Fibroblast of lung (primary cell): ENCODE data around the gene MRPL14. TPM values are rescaled to one million over a fixed set of nuclear protein-coding genes. Genes with fewer than 3 reads are reported as not detected.

Experiments
- DNase-seq, 2 donors: peaks; one replicate each; pipeline versions ENCODE4 v3.0.0 to v3.0.0-alpha.2; 2010; ENCODE audit warnings: low read depth in 2 of 2
- H2AFZ ChIP-seq: 2 replicates; pipeline ENCODE4 v1.5.1; 2012; ENCODE audit warnings: low read length, control low read depth, inconsistent platforms
- H3K27ac ChIP-seq: 2 replicates; pipeline ENCODE4 v1.5.1; 2011; ENCODE audit warnings: low read length, control low read depth; ENCODE audit not compliant: insufficient read depth
- H3K27me3 ChIP-seq: 2 replicates; pipeline ENCODE4 v1.5.1; 2011; ENCODE audit warnings: mild to moderate bottlenecking, low read length; ENCODE audit not compliant: control insufficient read depth, insufficient read depth
- H3K36me3 ChIP-seq: 2 replicates; pipeline ENCODE4 v1.5.1; 2011; ENCODE audit warnings: low read length; ENCODE audit not compliant: control insufficient read depth, insufficient read depth
- H3K4me1 ChIP-seq: 2 replicates; pipeline ENCODE4 v1.5.1; 2011; ENCODE audit warnings: low read length; ENCODE audit not compliant: control insufficient read depth, insufficient read depth; ENCODE audit errors: extremely low read depth
- H3K4me2 ChIP-seq: 2 replicates; pipeline ENCODE4 v1.5.1; 2011; ENCODE audit warnings: low read length, control low read depth; ENCODE audit not compliant: insufficient read depth; ENCODE audit errors: extremely low read depth
- H3K4me3 ChIP-seq, 4 experiments: fragments of 200-600 bp in 1 of 4; sonication (generic) in 1 of 4; replicated peaks in 1 of 4; 2 replicates each; pipeline ENCODE4 v1.5.1; 2011 to 2016; ENCODE audit warnings: low read length in 4 of 4, low read depth in 3 of 4, mild to moderate bottlenecking in 3 of 4, control low read depth in 2 of 4, inconsistent platforms in 1 of 4, mixed read lengths in 1 of 4; ENCODE audit not compliant: insufficient read depth in 1 of 4; ENCODE audit errors: control extremely low read depth in 1 of 4
- H3K79me2 ChIP-seq: 2 replicates; pipeline ENCODE4 v1.5.1; 2012; ENCODE audit warnings: mild to moderate bottlenecking, low read length, inconsistent platforms; ENCODE audit not compliant: control insufficient read depth, insufficient read depth
- H3K9ac ChIP-seq: 2 replicates; pipeline ENCODE4 v1.5.1; 2011; ENCODE audit warnings: mild to moderate bottlenecking, low read length, control low read depth; ENCODE audit not compliant: insufficient read depth
- H3K9me3 ChIP-seq: 2 replicates; pipeline ENCODE4 v1.5.1; 2012; ENCODE audit warnings: low read depth, low read length; ENCODE audit not compliant: control insufficient read depth, insufficient read depth
- H4K20me1 ChIP-seq: 2 replicates; pipeline ENCODE4 v1.5.1; 2011; ENCODE audit warnings: low read length; ENCODE audit not compliant: control insufficient read depth, insufficient read depth; ENCODE audit errors: extremely low read depth
- CTCF ChIP-seq, 2 donors: IDR thresholded peaks in 1 of 2; conservative IDR thresholded peaks in 1 of 2; 1 replicate in 1 of 2; 2 replicates in 1 of 2; pipeline ENCODE4 v1.5.1; 2011 to 2012; ENCODE audit warnings: low read length in 2 of 2, control low read depth in 1 of 2, inconsistent platforms in 1 of 2, low read depth in 1 of 2, mild to moderate bottlenecking in 1 of 2
- EZH2 ChIP-seq: IDR thresholded peaks from 2 replicates; pipeline ENCODE4 v1.5.1; 2012; ENCODE audit warnings: low read length, control low read depth, mild to moderate bottlenecking; ENCODE audit errors: missing control alignments
- polyA plus RNA-seq, 2 donors: library from polyadenylated mRNA; depleted of rRNA in 1 of 2; stranded (reverse) in 1 of 2; unstranded in 1 of 2; fragments of >200 nt; gene quantifications; 2 replicates each; pipeline ENCODE4 v1.2.1, GENCODE V29; 2011 to 2012; ENCODE audit warnings: missing spikeins in 1 of 2
- total RNA-seq: library from RNA; depleted of rRNA; stranded (reverse); fragments of >200 nt; gene quantifications from 2 replicates; pipeline ENCODE4 v1.2.1, GENCODE V29; 2014

MRPL14 gene
- total and polyA plus RNA-seq, 2 donors (not counting 1 experiment from before 2014, with no cell fraction given), result 36.2 to 60.6 TPM

- Histone ChIP-seq H4K20me1 (no peaks in the 10 kb centered on the region), H3K4me2 (peak overlapping the region; percentile 25), H2AFZ (peak overlapping the region; percentile 9), H3K9ac (no peak overlapping the region), H3K79me2 (no peaks in the 10 kb centered on the region), H3K27me3 (no peaks in the 10 kb centered on the region), H3K36me3 (no peaks in the 10 kb centered on the region), H3K27ac (peak overlapping the region; percentile 77), H3K9me3 (no peaks in the 10 kb centered on the region), H3K4me3 (no peak overlapping the region), H3K4me1 (peaks cover 41% of the 10 kb centered on the region)
- DNase-seq, result no peak
- TF ChIP-seq CTCF (conservative IDR thresholded peaks at IDR 0.05 in 1 of 2, IDR thresholded peaks at IDR 0.05 in 1 of 2; ENCODE audit: low read depth in 1 of 2, low read length in 2 of 2) (no peak), EZH2 (no peak)
Observed at GRCh38 chr6:44074813-44075646, 52.2 kb downstream of the MRPL14 start.

GRCh38 chr6:44074439-44074812, 52.8 kb downstream of the MRPL14 start:
- Histone ChIP-seq H3K79me2 (no peaks in the 10 kb centered on the region), H2AFZ (no peak overlapping the region), H4K20me1 (no peaks in the 10 kb centered on the region), H3K4me3 (no peak overlapping the region), H3K9ac (no peak overlapping the region), H3K4me2 (peak overlapping the region; percentile 17), H3K9me3 (no peaks in the 10 kb centered on the region), H3K4me1 (peaks cover 41% of the 10 kb centered on the region), H3K36me3 (no peaks in the 10 kb centered on the region), H3K27me3 (no peaks in the 10 kb centered on the region), H3K27ac (peak overlapping the region; percentile 77)
- DNase-seq, result peak; percentile 68 to 82
- TF ChIP-seq CTCF (conservative IDR thresholded peaks at IDR 0.05 in 1 of 2, IDR thresholded peaks at IDR 0.05 in 1 of 2; ENCODE audit: low read depth in 1 of 2, low read length in 2 of 2) (peak; percentile 86 to 91), EZH2 (no peak)

GRCh38 chr6:44073612-44074438, 53.4 kb downstream of the MRPL14 start:
- Histone ChIP-seq H3K27ac (peak overlapping the region; percentile 77), H3K79me2 (no peaks in the 10 kb centered on the region), H3K4me1 (peaks cover 41% of the 10 kb centered on the region), H3K9me3 (no peaks in the 10 kb centered on the region), H3K4me2 (peak overlapping the region; percentile 72), H3K36me3 (no peaks in the 10 kb centered on the region), H2AFZ (no peak overlapping the region), H4K20me1 (no peaks in the 10 kb centered on the region), H3K4me3 (peak overlapping the region in 2 of 4 experiments; percentile 23 to 46), H3K9ac (peak overlapping the region; percentile 32), H3K27me3 (no peaks in the 10 kb centered on the region)
- TF ChIP-seq CTCF (conservative IDR thresholded peaks at IDR 0.05 in 1 of 2, IDR thresholded peaks at IDR 0.05 in 1 of 2; ENCODE audit: low read depth in 1 of 2, low read length in 2 of 2) (peak in 1 of 2 donors; percentile 14), EZH2 (no peak)
- peak in 1 of 2 donors; percentile 58 for DNase-seq
